Stimulated activated CD4-positive, alpha-beta T cell treated with anti-CD3 and anti-CD28 coated beads, Interleukin-1b, Interleukin-23, amount 100 ng/mL, for 24 hours (primary cell): Measurements from ENCODE around the gene SHC3.

Source experiments
- DNase-seq, 4 experiments: peaks; one replicate each; pipeline ENCODE4 v3.0.0-alpha.2; 2020; ENCODE audit warnings: low read depth in 4 of 4, low spot score in 1 of 4

Gene SHC3

GRCh38 chr9:89059925-89060506, 118.6 kb downstream of the SHC3 start:
- no peak for DNase-seq

- DNase-seq, result no peak
Measured at GRCh38 chr9:89058906-89059305, 119.7 kb downstream of the SHC3 start.

- DNase-seq, result no peak
Measured at GRCh38 chr9:89054865-89055495, 123.6 kb downstream of the SHC3 start.

GRCh38 chr9:89053301-89053700, 125.3 kb downstream of the SHC3 start:
- DNase-seq, result no peak

GRCh38 chr9:89052470-89053097, 126.0 kb downstream of the SHC3 start:
- DNase-seq, result no peak

- no peak for DNase-seq
Measured at GRCh38 chr9:89051421-89052025, 127.1 kb downstream of the SHC3 start.

- DNase-seq, result no peak
Measured at GRCh38 chr9:89049646-89050045, 129.0 kb downstream of the SHC3 start.

GRCh38 chr9:89048616-89049015, 130.0 kb downstream of the SHC3 start:
- no peak for DNase-seq

GRCh38 chr9:89047667-89048066, 131.0 kb downstream of the SHC3 start:
- DNase-seq, result no peak

- no peak for DNase-seq
Measured at GRCh38 chr9:89046832-89047231, 131.8 kb downstream of the SHC3 start.

- DNase-seq, result no peak
Measured at GRCh38 chr9:89044881-89045280, 133.7 kb downstream of the SHC3 start.

GRCh38 chr9:89044104-89044503, 134.5 kb downstream of the SHC3 start:
- no peak for DNase-seq

- no peak for DNase-seq
Measured at GRCh38 chr9:89042984-89043383, 135.6 kb downstream of the SHC3 start.

- no peak for DNase-seq
Measured at GRCh38 chr9:89039664-89040063, 139.0 kb downstream of the SHC3 start.

GRCh38 chr9:89039104-89039465, 139.5 kb downstream of the SHC3 start:
- no peak for DNase-seq

GRCh38 chr9:89038382-89039103, 140.1 kb downstream of the SHC3 start:
- DNase-seq, result no peak

- DNase-seq, result no peak
Measured at GRCh38 chr9:89037891-89038290, 140.7 kb downstream of the SHC3 start.

- DNase-seq, result no peak
Measured at GRCh38 chr9:89037346-89037745, 141.3 kb downstream of the SHC3 start.

- no peak for DNase-seq
Measured at GRCh38 chr9:89036891-89037290, 141.7 kb downstream of the SHC3 start.

GRCh38 chr9:89036383-89036782, 142.2 kb downstream of the SHC3 start:
- no peak for DNase-seq

GRCh38 chr9:89032661-89033060, 146.0 kb downstream of the SHC3 start:
- DNase-seq, result no peak

- DNase-seq, result no peak
Measured at GRCh38 chr9:89032173-89032572, 146.4 kb downstream of the SHC3 start.
